Panc1 (cell line): Measurements from ENCODE around the gene PCED1A. TPM values are rescaled to one million over a fixed set of nuclear protein-coding genes. Genes with fewer than 3 reads are reported as not detected.

Source experiments
- ATAC-seq: fragments of 200-7000 bp; cut with Tn5 transposase; 2 replicates; pipeline ENCODE4 v1.9.1; 2020; ENCODE audit warnings: mild to moderate bottlenecking, moderate library complexity
- BruUV-seq: library from RNA; stranded (reverse); fragments of 400-500 nt; replicated peaks from 2 replicates; lab custom pipeline; 2021; lab: Mats Ljungman, UMichigan
- CTCF ChIA-PET: fragments of 300-600 bp; sonication (Branson Sonifier 250); formaldehyde crosslinking; loops from one replicate; lab custom pipeline; 2022; ENCODE audit warnings: antibody characterized with exemption; lab: Charles Lee
- POLR2A ChIA-PET: fragments of 300-600 bp; sonication (Branson Sonifier 250); formaldehyde crosslinking; loops from one replicate; lab custom pipeline; 2022; ENCODE audit warnings: antibody characterized with exemption; lab: Charles Lee
- DNase-seq: peaks from one replicate; pipeline ENCODE4 v3.0.0-alpha.2; 2010; ENCODE audit warnings: low read depth, low spot score
- H3K27ac ChIP-seq: 2 replicates; pipeline ENCODE4 v1.5.1; 2011; ENCODE audit warnings: mild to moderate bottlenecking, low read length, inconsistent platforms
- H3K27me3 ChIP-seq: fragments of 200-500 bp; sonication (Bioruptor generic); 2 replicates; pipeline ENCODE4 v1.6.0; 2014; ENCODE audit warnings: low read length, inconsistent platforms; ENCODE audit not compliant: control insufficient read depth, insufficient read depth
- H3K36me3 ChIP-seq: fragments of 200-500 bp; sonication (Bioruptor generic); 2 replicates; pipeline ENCODE4 v1.5.1; 2014; ENCODE audit warnings: inconsistent platforms, mild to moderate bottlenecking, low read length, moderate library complexity; ENCODE audit not compliant: control insufficient read depth, insufficient read depth
- H3K4me1 ChIP-seq: 2 replicates; pipeline ENCODE4 v1.5.1; 2011; ENCODE audit warnings: inconsistent platforms, mild to moderate bottlenecking, low read length, moderate library complexity; ENCODE audit not compliant: control insufficient read depth, insufficient read depth
- H3K4me3 ChIP-seq, 2 experiments: 2 replicates each; pipeline ENCODE4 v1.5.1; 2011 to 2012; ENCODE audit warnings: low read depth in 2 of 2, low read length in 2 of 2, mild to moderate bottlenecking in 2 of 2, inconsistent platforms in 1 of 2, moderate library complexity in 1 of 2
- H3K9me3 ChIP-seq: fragments of 200-500 bp; sonication (Bioruptor generic); 2 replicates; pipeline ENCODE4 v1.5.1; 2014; ENCODE audit warnings: low read depth, mild to moderate bottlenecking, inconsistent platforms, low read length, moderate library complexity; ENCODE audit not compliant: control insufficient read depth, insufficient read depth
- CTCF ChIP-seq: fragments of 450-650 bp; IDR thresholded peaks from 2 replicates; pipeline ENCODE4 v1.5.1; 2017; ENCODE audit warnings: mild to moderate bottlenecking
- POLR2AphosphoS5 ChIP-seq: IDR thresholded peaks from 2 replicates; pipeline ENCODE4 v1.6.1; 2012; ENCODE audit warnings: mild to moderate bottlenecking, low read depth, low read length, moderate library complexity
- REST ChIP-seq, 2 experiments: IDR thresholded peaks; 2 replicates each; pipeline ENCODE4 v1.6.1; 2011 to 2012; ENCODE audit warnings: low read depth in 2 of 2, control low read depth in 1 of 2, low read length in 1 of 2, mild to moderate bottlenecking in 1 of 2, moderate library complexity in 1 of 2; ENCODE audit not compliant: insufficient read depth in 1 of 2
- SIN3A ChIP-seq: IDR thresholded peaks from 2 replicates; pipeline ENCODE4 v1.6.1; 2012; ENCODE audit warnings: low read depth, mild to moderate bottlenecking, low read length, moderate library complexity, borderline replicate concordance; ENCODE audit not compliant: insufficient read depth
- TCF7L2 ChIP-seq: IDR thresholded peaks from 2 replicates; pipeline ENCODE4 v1.6.1; 2011; ENCODE audit warnings: mild to moderate bottlenecking, low read depth, low read length, inconsistent platforms
- in situ Hi-C: cut with HindIII; loops from 2 replicates; pipeline ENCODE4 v1.10.0; 2016; ENCODE audit warnings: low sequenced_read_pairs, low pct_unique_long_range_greater_than_20kb
- intact Hi-C: fragments of 100-400 bp; cut with micrococcal nuclease; formaldehyde crosslinking; loops from one replicate; pipeline ENCODE4 v1.10.0; 2022; ENCODE audit not compliant: unreplicated experiment
- total RNA-seq: library from RNA; stranded (reverse); gene quantifications from one replicate; pipeline ENCODE4 v1.2.1, GENCODE V29; 2021; ENCODE audit not compliant: unreplicated experiment

Gene PCED1A
- total RNA-seq, 1 experiment from 2014 or later = 42.1 TPM

- Histone ChIP-seq H3K4me3 (no peak overlapping the region), H3K4me1 (no peaks in the 10 kb centered on the region; the same call in 1 of the 2 replicates), H3K36me3 (no peaks in the 10 kb centered on the region), H3K9me3 (no peaks in the 10 kb centered on the region), H3K27ac (no peak overlapping the region), H3K27me3 (no peaks in the 10 kb centered on the region)
- ChIA-PET POLR2A (no interaction called here), CTCF (no interaction called here)
- in situ Hi-C loops (no loop called here), intact Hi-C loops (no loop called here)
- TF ChIP-seq SIN3A (no peak), CTCF (no peak), POLR2AphosphoS5 (no peak), TCF7L2 (no peak)
- DNase-seq (no peak), ATAC-seq (no peak)
- BruUV-seq = no TSS peak
These were observed 22.4 kb downstream of the PCED1A start for GRCh38 chr20:2817891-2818595.

- DNase-seq = no peak
- CTCF ChIA-PET = no interaction called here
- H3K27me3 ChIP-seq = no peaks in the 10 kb centered on the region
- no peaks in the 10 kb centered on the region; the same call in 1 of the 2 replicates for H3K4me1 ChIP-seq
- intact Hi-C loops (no loop called here), in situ Hi-C loops (no loop called here)
- POLR2A ChIA-PET = no interaction called here
- TF ChIP-seq TCF7L2 (no peak), REST (IDR thresholded peaks at IDR 0.05; ENCODE audit: insufficient read depth in 1 of 2, low read depth in 2 of 2, low read length in 1 of 2) (no peak), CTCF (no peak), SIN3A (no peak), POLR2AphosphoS5 (no peak)
- peaks cover 1% of the 10 kb centered on the region; the same call in 1 of the 2 replicates for H3K9me3 ChIP-seq
- no peak overlapping the region for H3K27ac ChIP-seq
- BruUV-seq = no TSS peak
- no peak overlapping the region for H3K4me3 ChIP-seq
- H3K36me3 ChIP-seq = no peaks in the 10 kb centered on the region
- no peak for ATAC-seq
These were observed 23.1 kb downstream of the PCED1A start for GRCh38 chr20:2817341-2817726.
